HFFc6 (cell line): Measurements from ENCODE around the gene CCDC77. TPM values are rescaled to one million over a fixed set of nuclear protein-coding genes. Genes with fewer than 3 reads are reported as not detected.
A peak's percentile ranks its signal among the peaks of the same experiment; 100 is the strongest.

Experiments used
- DNase-seq: peaks from one replicate; pipeline ENCODE4 v3.0.0-alpha.2; 2018
- H3K27ac Mint-ChIP-seq: 2 replicates; pipeline ENCODE4 v1.8.0; 2020; ENCODE audit warnings: mild to moderate bottlenecking, mixed read lengths
- H3K27me3 Mint-ChIP-seq: 2 replicates; pipeline ENCODE4 v1.8.0; 2021; ENCODE audit warnings: mild to moderate bottlenecking, moderate library complexity, mixed read lengths; ENCODE audit not compliant: insufficient read depth
- H3K36me3 Mint-ChIP-seq: 2 replicates; pipeline ENCODE4 v1.8.0; 2021; ENCODE audit warnings: low read depth, mixed read lengths
- H3K4me1 Mint-ChIP-seq: 2 replicates; pipeline ENCODE4 v1.8.0; 2020; ENCODE audit warnings: low read depth, mixed read lengths
- H3K4me3 Mint-ChIP-seq: 2 replicates; pipeline ENCODE4 v1.8.0; 2020; ENCODE audit warnings: mild to moderate bottlenecking, moderate library complexity, mixed read lengths
- H3K9me3 Mint-ChIP-seq: 2 replicates; pipeline ENCODE4 v1.8.0; 2020; ENCODE audit warnings: mild to moderate bottlenecking, mixed read lengths
- total RNA-seq, 6 experiments: library from RNA; stranded (reverse); fragmentation: NEBNext Ultra II Directional; extraction: Animal tissue kit (Norgen Biotek cat#: 25700); gene quantifications; 2 replicates in 1 of 6; 3 replicates in 5 of 6; pipeline ENCODE4 v1.2.3, GENCODE V29; 2021
- TF ChIP-seq, protein P1 (sequence below): fragments of 200-600 bp; sonication (generic); IDR thresholded peaks from 2 replicates; pipeline ENCODE4 v1.5.0; 2021; ENCODE audit warnings: antibody characterized with exemption, mild to moderate bottlenecking

Gene CCDC77
- total RNA-seq, 6 experiments from 2014 or later: 7.7 to 12.6 (median 11.6) TPM

DNA sequence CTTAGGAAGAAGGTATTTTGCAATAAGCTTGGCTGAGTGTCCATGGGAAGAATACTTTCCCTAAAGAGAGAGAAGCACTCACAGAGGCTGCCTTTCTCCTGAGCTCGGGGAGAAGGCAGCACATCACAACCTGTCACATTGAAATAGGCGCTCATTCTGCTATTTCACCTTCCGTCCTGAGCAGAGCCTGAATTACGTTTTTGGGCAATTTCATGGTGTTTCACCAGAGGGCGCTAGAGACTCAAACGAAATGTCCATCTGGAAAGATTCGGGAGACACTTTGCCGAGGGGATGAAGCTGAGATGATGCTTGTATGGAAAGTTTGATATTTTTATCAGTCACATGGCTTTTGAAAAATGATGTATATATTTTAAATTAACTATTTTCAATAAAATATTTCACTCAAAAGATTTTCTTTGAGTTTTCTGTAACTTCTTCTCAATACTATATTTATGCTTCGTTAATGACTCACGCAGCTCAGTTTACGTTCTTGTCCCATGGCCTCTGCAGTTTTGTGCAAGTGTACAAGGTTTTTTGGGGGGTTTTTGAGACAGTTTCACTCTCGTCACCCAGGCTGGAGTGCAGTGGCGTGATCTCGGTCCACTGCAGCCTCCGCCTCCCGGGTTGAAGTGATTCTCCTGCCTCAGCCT lies 40.9 kb downstream of the CCDC77 start:
- H3K4me1 Mint-ChIP-seq: no peaks in the 10 kb centered on the region
- no peaks in the 10 kb centered on the region for H3K36me3 Mint-ChIP-seq
- no peak overlapping the region for H3K27ac Mint-ChIP-seq
- H3K9me3 Mint-ChIP-seq: no peaks in the 10 kb centered on the region
- no peaks in the 10 kb centered on the region for H3K27me3 Mint-ChIP-seq
- TF ChIP-seq, protein P1, sequence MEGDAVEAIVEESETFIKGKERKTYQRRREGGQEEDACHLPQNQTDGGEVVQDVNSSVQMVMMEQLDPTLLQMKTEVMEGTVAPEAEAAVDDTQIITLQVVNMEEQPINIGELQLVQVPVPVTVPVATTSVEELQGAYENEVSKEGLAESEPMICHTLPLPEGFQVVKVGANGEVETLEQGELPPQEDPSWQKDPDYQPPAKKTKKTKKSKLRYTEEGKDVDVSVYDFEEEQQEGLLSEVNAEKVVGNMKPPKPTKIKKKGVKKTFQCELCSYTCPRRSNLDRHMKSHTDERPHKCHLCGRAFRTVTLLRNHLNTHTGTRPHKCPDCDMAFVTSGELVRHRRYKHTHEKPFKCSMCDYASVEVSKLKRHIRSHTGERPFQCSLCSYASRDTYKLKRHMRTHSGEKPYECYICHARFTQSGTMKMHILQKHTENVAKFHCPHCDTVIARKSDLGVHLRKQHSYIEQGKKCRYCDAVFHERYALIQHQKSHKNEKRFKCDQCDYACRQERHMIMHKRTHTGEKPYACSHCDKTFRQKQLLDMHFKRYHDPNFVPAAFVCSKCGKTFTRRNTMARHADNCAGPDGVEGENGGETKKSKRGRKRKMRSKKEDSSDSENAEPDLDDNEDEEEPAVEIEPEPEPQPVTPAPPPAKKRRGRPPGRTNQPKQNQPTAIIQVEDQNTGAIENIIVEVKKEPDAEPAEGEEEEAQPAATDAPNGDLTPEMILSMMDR: peak; percentile 92
- DNase-seq: peak; percentile 42
- H3K4me3 Mint-ChIP-seq: no peak overlapping the region

DNA sequence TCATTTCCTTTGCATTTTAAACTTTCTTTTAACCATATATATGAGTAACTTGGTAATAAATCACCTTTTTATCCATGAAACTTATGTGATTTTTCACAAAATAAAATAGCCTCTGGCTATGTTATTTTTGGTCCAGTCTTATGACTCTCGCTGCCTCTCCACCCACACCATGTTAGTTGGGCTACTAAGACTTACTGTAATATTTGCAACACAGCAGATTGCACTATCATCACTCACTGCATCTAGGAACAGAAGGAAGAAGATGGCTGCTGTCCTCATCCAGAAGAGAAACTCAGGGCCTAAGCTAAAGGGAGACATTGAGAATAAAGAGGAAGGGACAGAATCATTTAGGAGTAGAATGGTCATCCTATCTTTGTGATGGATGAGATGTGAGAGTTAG lies 45.7 kb downstream of the CCDC77 start:
- no peak overlapping the region for H3K27ac Mint-ChIP-seq
- no peaks in the 10 kb centered on the region for H3K9me3 Mint-ChIP-seq
- DNase-seq: no peak
- H3K4me1 Mint-ChIP-seq: no peaks in the 10 kb centered on the region
- H3K4me3 Mint-ChIP-seq: no peak overlapping the region
- TF ChIP-seq, protein P1: no peak
- H3K27me3 Mint-ChIP-seq: peaks cover 5% of the 10 kb centered on the region
- H3K36me3 Mint-ChIP-seq: no peaks in the 10 kb centered on the region

DNA sequence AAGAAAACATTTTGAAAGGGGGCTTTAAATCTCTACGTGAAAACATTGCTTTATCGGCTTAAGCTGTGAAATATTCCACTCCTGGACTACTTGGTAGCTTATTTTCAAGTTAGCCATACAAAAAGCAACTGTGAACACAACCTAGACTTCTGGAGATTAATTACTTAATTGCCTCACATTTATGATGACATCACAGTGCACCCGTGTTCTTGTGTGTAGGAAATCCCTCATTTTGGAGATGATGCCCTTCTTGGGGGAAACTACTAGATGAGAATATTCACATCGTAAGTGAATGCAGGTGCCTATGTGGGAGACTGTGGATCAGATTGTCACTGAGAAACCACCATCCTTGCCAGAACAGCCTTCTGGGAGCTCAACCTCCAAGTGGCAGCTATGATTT lies 47.8 kb downstream of the CCDC77 start:
- peaks cover 9% of the 10 kb centered on the region for H3K27me3 Mint-ChIP-seq
- no peak for DNase-seq
- no peaks in the 10 kb centered on the region for H3K9me3 Mint-ChIP-seq
- no peaks in the 10 kb centered on the region for H3K4me1 Mint-ChIP-seq
- no peaks in the 10 kb centered on the region for H3K36me3 Mint-ChIP-seq
- no peak overlapping the region for H3K27ac Mint-ChIP-seq
- H3K4me3 Mint-ChIP-seq: no peak overlapping the region
- TF ChIP-seq, protein P1: no peak

DNA sequence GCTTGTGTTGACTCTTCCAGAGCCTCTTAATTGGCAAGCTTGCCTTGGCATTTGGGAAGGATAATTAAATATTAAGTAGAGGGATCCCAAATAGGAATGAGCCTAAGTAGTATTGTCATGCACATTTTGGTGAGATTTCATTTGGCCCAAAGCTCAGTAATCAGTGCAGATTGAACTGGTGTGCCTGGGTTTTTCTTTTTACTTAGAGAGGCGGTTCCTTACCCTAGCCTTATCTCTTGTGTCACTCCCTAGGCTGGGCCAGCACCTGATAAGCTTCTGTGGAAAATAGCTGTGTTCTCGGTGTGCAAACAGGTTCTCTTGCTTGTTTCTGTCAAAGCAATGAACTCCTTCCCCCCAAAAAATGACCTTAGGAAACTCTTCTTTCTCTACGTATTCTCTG lies 49.0 kb downstream of the CCDC77 start:
- TF ChIP-seq, protein P1: no peak
- H3K27ac Mint-ChIP-seq: no peak overlapping the region
- no peaks in the 10 kb centered on the region for H3K9me3 Mint-ChIP-seq
- peaks cover 14% of the 10 kb centered on the region for H3K27me3 Mint-ChIP-seq
- no peak for DNase-seq
- no peak overlapping the region for H3K4me3 Mint-ChIP-seq
- no peaks in the 10 kb centered on the region for H3K36me3 Mint-ChIP-seq
- no peaks in the 10 kb centered on the region for H3K4me1 Mint-ChIP-seq

DNA sequence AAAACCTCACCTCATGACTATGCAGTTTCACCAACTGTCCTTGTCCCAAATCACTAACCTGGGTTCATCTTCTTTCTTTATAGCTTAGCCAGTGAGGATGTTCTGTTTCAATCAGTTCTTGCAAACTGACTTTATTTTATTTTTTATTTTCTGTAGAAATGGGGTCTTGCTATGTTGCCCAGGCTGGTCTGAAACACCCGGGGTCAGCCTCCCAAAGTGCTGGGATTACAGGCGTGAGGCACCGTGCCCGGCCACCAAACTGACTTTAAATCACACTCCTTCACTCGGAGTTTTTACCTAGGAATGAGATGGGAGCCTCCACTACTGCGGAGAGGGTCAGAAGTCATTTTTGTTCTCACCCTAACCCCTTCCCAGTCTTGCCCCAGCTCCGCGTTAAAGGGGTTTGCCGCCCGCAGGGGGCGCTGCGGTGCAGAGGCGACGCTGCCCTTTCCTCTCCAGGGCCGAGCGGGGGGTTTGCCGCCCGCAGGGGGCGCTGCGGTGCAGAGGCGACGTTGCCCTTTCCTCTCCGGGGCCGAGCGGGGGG lies 51.3 kb downstream of the CCDC77 start:
- Mint-ChIP-seq H3K4me3 (no peak overlapping the region), H3K36me3 (no peaks in the 10 kb centered on the region), H3K9me3 (no peaks in the 10 kb centered on the region), H3K27me3 (peaks cover 23% of the 10 kb centered on the region), H3K4me1 (no peaks in the 10 kb centered on the region), H3K27ac (no peak overlapping the region)
- TF ChIP-seq, protein P1: no peak
- DNase-seq: no peak
